GM19438 (cell line): Measurements from ENCODE around the gene MAN1C1.

ENCODE experiments used
- ATAC-seq: cut with Tn5 transposase; IDR thresholded peaks from one replicate; pipeline ENCODE4 v1.9.1; 2021; ENCODE audit warnings: low read depth; ENCODE audit not compliant: unreplicated experiment

The MAN1C1 gene

DNA sequence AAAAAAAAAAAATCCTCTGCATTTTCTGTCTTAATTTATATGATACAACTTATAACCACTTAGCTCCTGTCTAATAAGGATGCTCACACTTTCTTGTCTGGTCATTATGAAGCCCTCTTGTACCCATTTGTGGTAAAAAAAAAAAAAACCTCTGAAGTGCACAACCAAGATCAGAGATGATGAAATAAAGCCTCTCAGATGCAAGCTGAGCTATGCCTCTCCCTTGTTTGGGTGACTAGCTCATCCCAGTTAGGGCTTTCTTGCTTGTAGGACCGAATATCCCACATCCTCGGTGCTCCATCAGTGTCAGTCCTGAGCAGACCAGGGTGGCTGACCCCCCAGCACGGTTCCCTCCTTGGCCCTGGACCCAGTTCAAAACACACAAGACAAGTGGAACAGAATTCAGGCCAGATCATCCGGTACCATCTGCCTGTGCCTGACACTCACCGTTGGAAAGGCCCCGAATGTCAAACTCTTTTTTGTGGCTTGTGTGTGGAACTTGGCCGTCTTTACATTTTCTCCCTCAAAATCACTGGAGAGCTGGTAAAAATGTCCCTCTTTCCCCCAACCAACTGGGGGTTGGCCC lies 177.1 kb downstream of the MAN1C1 start:
- ATAC-seq: no peak

DNA sequence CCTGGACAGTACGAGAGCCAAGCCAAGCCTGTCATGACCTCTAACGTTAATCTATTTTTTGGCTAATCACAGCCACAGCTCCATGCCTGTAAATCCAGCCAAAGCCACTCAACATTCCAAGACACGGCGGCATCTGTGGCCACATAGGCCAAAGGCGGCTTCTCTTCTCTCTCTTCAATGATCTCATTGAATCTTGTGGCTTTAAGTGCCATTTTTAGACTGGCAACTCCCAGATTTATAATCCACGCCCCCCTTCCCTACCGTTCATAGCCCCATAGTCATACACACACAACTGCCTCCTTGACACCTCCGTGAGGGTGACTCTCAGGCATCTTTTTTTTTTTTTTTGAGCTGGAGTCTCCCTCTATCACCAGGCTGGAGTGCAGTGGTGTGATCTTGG lies 177.7 kb downstream of the MAN1C1 start:
- ATAC-seq: no peak

DNA sequence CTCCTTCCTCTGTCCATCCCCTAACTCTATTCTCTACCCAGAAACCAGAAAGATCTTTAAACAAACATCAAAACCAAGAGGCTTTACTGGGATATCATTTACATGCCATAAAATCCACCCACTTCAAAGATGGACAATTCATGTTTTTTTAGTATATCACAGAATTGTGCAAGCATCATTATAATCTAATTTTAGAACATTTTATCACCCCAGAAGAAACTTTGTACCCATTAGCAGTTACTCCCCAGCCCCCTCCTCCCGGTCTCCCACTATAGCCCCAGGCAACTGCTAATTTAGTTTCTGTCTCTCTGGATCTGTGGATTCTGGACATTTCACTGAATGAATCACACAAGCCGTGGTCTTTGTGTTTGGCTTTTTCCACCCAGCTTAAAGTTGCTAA lies 178.6 kb downstream of the MAN1C1 start:
- ATAC-seq: no peak

DNA sequence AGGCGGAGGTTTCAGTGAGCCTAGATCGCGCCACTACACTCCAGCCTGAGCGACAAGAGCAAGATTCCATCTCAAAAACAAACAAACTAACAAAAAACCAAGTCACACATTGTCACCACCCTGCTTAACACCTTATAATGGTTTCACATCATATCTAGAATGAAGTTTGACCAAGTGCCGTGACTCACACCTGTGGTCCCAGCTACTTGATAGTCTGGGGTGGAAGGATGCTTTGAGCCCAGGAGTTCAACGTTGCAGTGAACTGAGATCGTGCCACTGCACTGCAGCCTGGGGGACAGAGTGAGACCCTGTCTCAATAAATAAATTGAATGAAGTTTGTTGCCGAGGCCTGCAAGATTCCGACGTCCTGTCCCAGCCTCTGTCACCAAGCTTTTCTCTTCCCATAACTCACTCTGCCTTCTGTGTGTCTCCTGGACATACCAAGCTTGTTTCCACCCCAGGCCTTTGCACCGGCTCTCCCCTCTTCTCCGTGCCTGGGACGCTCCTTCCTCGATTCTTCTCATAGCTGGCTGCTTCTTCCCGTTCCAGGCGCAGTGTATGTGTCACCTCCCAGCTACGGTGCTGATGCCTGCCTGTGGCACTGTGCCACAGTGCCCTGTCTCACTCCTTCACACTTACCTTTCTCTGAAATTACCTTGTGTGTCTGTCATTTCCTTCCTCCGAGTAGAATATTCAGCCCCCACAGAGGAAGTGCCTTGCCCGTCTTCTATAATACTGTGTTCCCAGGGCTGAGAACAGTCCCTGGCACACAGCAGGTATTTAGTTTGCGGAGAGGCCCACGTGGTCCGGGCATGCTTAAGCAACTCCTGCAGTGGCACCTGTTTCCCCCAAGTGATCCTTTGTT lies 179.6 kb downstream of the MAN1C1 start:
- no peak for ATAC-seq

DNA sequence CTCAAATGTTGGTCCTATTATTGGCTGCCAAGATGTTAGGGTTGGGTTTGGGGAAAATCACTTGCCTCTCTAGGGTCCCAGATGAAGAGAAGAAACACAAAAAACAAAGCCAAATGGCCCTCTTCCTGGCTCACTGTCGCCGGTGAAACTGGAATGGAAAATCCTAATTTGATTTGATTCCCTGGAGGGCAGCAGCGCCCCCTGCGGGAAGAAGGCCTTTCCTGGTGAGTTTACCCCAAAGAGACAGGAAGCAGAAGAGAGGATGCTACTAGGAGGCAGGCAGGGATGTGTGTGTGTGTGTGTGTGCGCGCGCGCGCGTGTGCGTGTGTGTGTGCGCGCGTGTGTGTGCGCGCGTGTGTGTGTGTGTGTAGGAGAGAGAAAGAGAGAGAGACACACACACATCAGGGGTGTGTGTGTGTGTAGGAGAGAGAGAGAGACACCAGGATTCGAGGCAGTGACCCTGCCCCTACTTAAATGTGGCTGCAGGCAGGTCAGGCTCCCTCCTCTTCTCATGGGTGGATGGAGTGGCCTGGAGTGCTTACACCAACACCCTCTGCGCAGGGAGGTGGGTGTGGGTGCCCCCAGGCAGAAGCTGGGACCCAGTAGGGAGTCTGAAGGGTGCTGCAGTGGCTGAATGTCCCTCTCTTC lies 180.3 kb downstream of the MAN1C1 start:
- no peak for ATAC-seq

DNA sequence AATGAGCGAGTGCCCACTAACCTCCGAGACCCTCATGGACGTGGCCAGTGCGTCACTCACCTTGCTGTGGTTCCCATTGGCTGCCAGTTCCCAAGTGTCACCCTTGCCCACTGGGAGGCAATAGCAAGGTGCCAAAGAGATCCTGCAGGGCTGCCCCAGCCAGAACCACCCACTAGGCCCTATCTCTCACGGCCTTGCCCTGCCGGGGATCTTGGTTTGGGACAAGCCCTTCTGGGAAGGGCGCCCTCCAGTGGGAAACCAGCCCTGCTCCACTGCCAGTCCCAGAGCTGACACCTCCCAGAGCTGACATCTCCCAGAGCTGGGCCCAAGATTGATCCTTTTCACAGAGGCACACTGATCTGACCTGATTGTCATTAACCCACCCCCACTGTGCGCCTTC lies 181.3 kb downstream of the MAN1C1 start:
- no peak for ATAC-seq

DNA sequence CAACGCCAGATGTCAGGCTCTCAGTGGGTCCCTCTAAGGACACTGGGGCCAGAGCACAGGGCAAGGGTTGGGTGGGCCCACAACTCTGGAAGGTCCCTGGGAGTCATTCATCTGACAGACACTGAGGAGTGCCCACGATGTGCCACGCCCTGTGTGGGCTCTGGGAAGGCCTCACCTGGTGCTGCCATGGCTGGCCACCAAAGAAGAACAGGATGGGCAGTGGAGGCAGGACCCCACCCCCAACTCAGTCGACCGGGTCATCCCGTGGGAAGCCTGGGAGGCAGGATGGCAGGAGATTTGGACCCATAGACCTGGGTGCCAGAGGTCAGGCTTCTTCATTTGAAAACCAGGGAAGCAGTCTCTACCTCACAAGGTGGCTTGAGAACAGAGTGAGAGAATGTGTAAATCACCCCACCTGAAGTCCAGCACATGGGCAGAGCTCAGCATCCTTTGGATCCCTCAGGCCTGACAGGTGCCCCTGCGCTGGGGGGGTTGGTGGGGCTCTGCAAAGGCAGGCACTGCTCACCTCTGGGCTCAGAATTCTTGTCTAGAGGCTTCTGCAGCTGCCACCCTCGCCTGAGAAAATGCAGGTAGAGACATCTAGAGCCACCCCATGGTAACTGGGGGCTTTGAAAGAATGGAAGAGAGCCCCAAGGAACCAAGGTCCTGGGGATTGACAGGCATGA lies 182.2 kb downstream of the MAN1C1 start:
- no peak for ATAC-seq

DNA sequence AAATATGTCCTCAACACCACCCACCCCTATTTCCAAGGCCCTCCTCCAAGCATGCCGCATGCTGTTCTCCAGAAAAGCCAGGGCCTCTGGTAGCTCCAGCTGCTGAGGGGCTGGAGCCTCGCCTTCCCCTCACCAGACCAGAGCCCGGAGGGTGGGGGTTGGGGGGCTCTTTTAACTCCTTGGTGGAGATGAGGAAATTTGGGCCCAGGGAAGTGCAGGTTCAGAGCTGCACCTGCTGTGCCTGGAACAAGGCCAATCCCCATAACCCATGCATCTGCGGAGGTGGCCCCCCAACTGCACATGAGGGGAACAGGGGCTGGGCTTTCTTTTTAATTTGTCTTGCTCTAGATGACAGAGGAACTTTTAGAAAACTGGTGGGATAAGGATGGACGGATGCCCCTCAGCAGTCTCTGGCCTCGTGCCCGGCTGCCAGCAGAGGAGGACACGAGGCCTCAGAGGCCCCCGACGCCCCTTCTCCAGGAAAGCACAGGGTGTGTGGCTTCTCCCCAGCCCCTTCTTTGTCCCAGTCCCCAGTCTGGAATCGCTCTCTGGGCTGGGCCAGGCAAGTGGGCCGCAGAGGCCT lies 182.9 kb downstream of the MAN1C1 start:
- ATAC-seq: no peak

DNA sequence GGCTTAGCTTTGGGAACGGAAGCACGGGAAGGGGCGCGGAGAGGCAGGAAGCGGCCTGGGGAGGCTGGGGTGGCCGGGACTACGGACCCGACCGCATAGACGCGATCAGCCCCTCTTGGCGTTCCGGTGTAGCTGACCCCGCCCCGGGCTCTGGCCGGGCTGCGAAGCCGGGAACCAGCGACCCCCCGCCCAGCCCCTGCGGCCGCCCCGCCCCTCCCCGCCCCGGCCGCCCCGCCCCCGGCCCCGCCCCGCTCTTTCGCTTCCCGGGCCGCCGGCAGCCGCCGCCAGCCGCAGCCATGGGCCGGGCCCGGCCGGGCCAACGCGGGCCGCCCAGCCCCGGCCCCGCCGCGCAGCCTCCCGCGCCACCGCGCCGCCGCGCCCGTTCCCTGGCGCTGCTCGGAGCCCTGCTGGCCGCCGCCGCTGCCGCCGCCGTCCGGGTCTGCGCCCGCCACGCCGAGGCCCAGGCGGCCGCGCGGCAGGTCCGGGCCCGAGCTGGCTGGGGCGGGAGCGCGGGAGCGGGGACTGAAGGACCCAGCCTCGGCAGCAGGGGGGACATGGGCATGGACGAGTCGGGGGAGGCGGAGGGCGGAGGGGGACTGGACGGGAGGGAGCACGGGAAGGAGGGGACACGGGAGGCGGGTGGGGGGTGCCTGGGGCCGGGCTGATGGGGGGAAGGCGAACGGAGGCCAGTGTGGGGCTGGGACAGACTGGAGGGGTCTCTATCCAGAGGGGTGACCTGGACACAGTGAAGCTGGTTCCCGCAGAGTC lies 183.5 kb downstream of the MAN1C1 start, which contains the start of gene SELENON:
Gene SELENON, plus strand, starts transcription at position 259 of the 768 bp plus-strand sequence. Its CDS starts 38 bp downstream, at position 297.
- ATAC-seq: no peak

DNA sequence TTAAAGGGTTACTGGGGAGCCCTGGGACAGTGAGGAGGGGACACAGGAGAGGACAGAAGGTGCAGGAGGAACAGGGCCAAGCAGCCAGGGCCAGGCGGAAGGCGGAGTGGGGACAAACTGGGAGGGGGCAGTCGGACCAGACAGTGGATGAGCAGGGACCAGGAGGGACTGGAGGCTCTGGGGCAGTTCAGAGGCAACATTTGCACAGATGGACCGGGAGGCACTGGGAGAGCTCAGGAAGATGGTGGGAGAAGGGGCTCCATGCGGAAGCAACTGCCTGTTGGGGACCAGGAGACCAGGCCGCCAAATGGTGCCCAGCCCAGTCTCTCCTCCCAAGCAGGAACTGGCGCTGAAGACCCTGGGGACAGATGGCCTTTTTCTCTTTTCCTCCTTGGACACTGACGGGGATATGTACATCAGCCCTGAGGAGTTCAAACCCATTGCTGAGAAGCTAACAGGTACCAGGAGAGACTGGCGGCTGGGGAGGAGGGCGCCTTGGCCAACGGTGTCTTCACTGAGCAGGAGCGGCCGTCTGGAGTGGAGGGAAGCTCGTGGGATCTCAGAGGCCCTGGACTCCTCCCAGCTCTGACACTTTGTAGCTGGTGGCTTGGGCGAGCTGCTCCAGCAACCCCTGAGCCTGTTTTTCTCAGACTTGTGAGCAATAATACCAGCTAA lies 184.2 kb downstream of the MAN1C1 start:
- ATAC-seq: no peak

DNA sequence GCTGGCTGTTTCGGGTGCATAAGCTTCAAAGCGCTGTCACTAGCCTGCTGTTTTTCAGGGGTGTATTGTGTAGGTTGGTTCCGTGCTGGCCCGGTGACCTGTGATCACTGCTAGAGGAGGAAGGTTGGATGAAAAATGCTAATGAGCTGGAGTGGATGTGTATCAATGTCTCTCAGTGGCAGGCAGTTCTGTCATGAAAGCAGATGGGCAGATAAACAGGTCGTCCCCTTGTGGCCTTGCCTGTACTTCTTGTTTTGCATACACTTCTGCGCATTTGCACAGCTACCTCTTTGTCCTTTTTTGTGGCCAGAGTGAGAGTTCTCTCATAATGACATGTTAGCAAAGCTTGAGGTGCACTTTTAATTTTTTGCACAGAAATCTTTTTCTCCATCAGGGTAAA lies 186.3 kb downstream of the MAN1C1 start:
- ATAC-seq: no peak

DNA sequence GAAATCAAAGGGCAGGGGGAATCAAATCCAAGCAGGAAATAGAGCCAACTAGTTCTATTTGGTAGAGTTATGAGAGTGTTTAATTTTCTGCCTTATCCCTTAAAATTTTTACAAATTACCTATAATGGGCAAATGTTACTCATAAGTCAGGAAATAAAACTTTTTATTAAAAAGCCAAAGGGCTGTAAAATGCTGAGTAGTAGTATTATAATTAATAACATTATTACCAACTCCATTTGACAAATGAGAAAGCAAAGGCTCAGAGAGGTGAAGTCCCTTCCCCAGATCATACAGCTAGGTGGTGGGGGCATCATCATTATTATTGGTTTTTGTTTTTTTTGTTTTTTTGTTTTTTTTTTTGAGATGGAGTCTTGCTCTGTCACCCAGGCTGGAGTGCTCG lies 186.8 kb downstream of the MAN1C1 start:
- no peak for ATAC-seq

DNA sequence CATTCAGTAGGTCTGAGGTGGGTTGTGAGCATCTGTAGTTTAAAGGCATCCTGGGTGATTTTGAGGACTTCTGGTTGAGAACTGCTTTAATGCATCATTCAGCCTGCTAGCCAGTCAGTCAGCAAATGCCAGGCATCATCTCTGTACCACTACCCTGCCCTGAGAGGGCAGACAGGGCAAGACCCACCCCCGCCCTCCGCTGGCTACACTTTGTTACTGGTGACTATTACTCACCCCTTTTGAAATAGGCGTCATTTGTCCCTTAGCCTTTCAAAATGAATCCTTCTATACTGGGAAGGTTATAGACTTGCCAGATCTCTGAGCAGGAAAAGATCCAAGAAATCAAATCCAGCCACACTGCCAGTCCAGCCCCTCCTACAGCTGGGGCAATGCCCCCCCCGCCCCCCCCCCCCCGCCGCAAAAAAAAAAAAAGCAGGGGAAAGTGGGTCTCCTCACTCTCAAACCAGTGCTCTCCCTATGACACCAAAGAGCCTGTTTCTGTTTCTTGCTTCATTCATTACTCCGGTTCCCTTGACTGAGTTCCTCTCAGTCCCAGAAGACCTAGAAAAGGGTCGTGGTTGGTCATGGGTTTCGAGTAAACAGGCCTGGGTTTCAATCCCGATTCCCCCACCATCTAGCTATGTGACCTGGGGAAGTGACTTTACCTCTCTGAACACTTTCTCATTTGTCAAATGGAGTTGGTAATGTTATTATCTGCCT lies 187.8 kb downstream of the MAN1C1 start:
- ATAC-seq: no peak

DNA sequence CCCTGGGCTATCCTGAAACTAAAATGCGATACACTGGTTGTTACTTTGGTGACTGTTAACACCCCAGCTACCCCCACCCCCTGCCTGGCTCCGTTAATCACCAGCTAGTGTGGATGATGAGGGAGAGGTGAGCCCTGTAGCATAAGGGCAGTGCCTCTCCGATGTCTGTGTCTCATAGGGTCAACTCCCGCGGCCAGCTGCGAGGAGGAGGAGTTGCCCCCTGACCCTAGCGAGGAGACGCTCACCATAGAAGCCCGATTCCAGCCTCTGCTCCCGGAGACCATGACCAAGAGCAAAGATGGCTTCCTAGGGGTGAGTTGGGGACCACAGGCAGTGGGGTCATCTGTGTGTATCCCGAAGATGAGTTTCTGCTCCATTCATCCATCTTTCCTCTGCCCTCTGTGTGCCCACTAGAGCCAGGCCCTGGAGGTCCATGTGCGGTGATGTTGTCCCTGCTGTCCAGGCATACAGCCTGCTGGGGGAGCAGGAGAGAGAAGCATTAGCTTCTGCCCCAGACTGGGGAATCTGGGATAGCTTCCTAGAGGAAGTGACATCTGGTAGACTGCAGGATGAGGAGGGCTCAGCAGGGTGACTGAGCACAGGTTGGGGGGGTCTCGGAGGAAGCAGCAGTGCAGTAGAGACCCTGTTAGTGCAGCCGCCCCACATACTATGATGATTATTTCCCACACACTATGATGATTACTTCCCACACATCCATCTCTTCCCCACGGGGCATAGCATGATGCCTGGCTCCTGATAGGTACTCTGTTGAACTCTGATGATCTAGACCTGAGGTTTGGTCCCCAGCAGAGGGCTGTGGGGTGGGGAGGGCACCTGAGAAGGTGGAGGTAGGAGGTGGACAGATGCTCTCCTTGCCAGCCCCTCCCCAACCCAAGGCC lies 188.6 kb downstream of the MAN1C1 start:
- ATAC-seq: no peak

DNA sequence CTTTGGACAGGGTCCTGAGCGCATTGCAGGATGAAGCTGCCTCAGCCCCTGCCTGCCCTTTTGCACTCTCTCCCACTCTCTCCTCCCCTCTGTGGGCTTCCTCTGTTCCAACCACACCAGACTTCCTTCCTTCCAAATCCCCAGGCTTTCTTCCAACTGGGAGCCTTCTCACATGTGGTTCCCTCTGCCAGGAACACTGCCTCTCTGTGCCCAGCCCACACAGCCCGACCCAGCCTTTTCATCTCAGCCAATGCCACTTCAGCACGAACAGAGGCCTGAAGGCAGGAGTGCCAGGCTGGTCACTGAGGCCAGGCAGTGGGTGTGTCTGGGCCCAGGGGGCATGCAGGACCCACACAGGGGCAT lies 189.3 kb downstream of the MAN1C1 start:
- ATAC-seq: no peak

DNA sequence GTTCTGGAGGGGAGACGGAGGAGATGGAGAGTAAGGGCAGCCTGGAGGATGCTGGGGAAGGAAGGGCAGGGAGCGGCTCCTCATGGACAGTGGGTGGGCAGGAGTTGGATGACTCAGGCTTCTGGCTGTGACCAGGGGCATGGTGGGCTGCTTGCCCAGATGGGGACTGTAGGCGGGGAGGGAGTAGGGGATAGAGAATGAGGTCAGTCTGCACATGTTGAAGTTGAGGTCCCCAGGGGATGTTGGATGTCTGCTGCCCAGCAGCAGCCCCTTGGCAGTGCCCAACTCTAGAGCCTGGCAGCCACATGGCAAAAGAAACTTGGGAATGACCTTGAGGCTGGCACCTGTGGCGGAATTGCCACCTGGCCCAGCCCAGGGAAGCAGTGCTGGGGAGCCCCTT lies 189.8 kb downstream of the MAN1C1 start:
- no peak for ATAC-seq

DNA sequence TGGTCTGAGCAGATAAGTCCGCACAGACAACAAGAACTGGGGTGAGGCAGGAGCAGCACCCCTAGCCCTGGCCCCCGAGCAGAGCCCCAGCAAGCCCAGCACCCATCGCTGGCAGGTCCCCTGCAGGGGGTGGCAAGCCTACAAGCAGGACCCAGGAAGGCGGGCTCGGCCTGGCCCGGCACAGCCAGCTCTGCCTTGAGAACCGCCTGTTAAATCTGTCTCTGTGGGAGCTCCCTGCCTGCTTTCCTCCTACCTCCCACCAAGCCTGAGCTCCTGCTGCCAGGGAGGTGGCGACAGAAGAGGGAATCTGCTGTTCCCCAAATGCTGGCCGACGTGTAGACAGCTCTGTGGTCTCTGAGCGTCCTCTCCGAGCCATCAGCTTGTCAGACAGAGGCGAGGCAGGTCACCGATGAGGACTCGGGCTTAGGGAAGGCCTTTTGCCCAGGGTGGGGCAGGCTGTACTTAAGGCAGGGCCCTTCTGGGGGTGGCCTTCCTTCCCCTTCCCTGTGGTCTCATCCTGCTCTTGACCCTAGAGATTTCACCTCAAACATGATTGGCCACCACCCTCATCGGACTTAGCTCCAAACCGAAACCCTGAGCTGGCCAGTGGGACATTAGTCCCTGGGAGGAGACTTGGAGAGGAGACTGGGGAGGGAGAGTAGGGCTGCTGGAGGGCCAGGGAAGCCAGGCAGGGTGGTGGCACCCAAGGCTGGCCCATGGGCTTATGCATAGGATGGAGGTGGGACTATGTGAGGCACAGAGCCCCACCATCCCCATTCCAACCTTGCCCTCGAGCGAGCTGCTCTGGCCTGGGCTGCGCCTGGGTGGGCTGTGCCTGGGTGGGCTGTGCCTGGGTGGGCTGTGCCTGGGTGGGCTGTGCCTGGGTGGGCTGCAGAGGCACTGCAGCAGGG lies 191.1 kb downstream of the MAN1C1 start:
- no peak for ATAC-seq
